ENCODE results near the gene DPF3. TPM values are rescaled to one million over a fixed set of nuclear protein-coding genes. Genes with fewer than 3 reads are reported as not detected.

The DPF3 gene
- total RNA-seq, 5 donors from 2014 or later (not counting 1 experiment from before 2014, with no cell fraction given): 0.33 to 0.86 (median 0.54) TPM

- H3K27ac Mint-ChIP-seq: no peak overlapping the region
- H3K4me3 Mint-ChIP-seq: peak overlapping the region in 2 of 3 donors; percentile 10 to 17
- POLR2A ChIA-PET: no interaction called here
- ATAC-seq (replicated peaks in 1 of 4): no peak
- Histone ChIP-seq H3K36me3 (ENCODE audit: control insufficient read depth in 2 of 2, extremely low read depth in 1 of 2, insufficient read depth in 1 of 2, low read length in 1 of 2) (no peaks in the 10 kb centered on the region), H3K27ac (ENCODE audit: low read length) (no peak overlapping the region), H3K4me3 (ENCODE audit: control insufficient read depth in 1 of 2, extremely low read depth in 1 of 2, low read length in 1 of 2) (no peak overlapping the region), H3K4me1 (ENCODE audit: control insufficient read depth in 1 of 2, extremely low read depth in 1 of 2, insufficient read depth in 2 of 2, low read length in 2 of 2) (peaks cover 6 to 23% of the 10 kb centered on the region in 2 experiments), H3K27me3 (replicated peaks in 1 of 2; ENCODE audit: control insufficient read depth in 2 of 2, extremely low read depth in 1 of 2, insufficient read depth in 2 of 2, low read length in 1 of 2) (peaks cover 0 to 9% of the 10 kb centered on the region in 2 experiments), H3K9me3 (no peaks in the 10 kb centered on the region)
- DNase-seq: no peak
- no peaks in the 10 kb centered on the region for H3K9me3 Mint-ChIP-seq
- 72% methylated on average over 5 of the region's 5 CpGs for WGBS (ENCODE audit: insufficient coverage)
- H3K27me3 Mint-ChIP-seq: peaks cover 0 to 12% of the 10 kb centered on the region in 2 donors
- H3K4me1 Mint-ChIP-seq: peaks cover 15 to 22% (median 15%) of the 10 kb centered on the region in 3 donors
- CTCF ChIA-PET: no interaction called here
- H3K36me3 Mint-ChIP-seq: no peaks in the 10 kb centered on the region
Measured at GRCh38 chr14:72924337-72924736, 30.4 kb upstream of the DPF3 start.

GRCh38 chr14:72921396-72921795, 27.5 kb upstream of the DPF3 start:
- Histone ChIP-seq H3K36me3 (ENCODE audit: control insufficient read depth in 2 of 2, extremely low read depth in 1 of 2, insufficient read depth in 1 of 2, low read length in 1 of 2) (no peaks in the 10 kb centered on the region), H3K9me3 (no peaks in the 10 kb centered on the region), H3K4me1 (ENCODE audit: control insufficient read depth in 1 of 2, extremely low read depth in 1 of 2, insufficient read depth in 2 of 2, low read length in 2 of 2) (peaks cover 0 to 10% of the 10 kb centered on the region in 2 experiments), H3K27ac (ENCODE audit: low read length) (no peak overlapping the region), H3K4me3 (ENCODE audit: control insufficient read depth in 1 of 2, extremely low read depth in 1 of 2, low read length in 1 of 2) (no peak overlapping the region), H3K27me3 (replicated peaks in 1 of 2; ENCODE audit: control insufficient read depth in 2 of 2, extremely low read depth in 1 of 2, insufficient read depth in 2 of 2, low read length in 1 of 2) (peaks cover 0 to 9% of the 10 kb centered on the region in 2 experiments)
- Mint-ChIP-seq H3K27me3 (peaks cover 4 to 12% of the 10 kb centered on the region in 2 donors), H3K9me3 (no peaks in the 10 kb centered on the region), H3K36me3 (no peaks in the 10 kb centered on the region), H3K4me3 (no peak overlapping the region), H3K4me1 (peaks cover 8 to 15% (median 10%) of the 10 kb centered on the region in 3 donors), H3K27ac (no peak overlapping the region)
- DNase-seq (no peak), ATAC-seq (replicated peaks in 1 of 4) (no peak)
- POLR2A ChIA-PET: no interaction called here
- CTCF ChIA-PET: interaction anchor here in 1 of 2 donors (0.6 kb wide), 1 partner anchor 348 kb away, joined by 3 read pairs; no protein-coding TSS in a partner anchor

GRCh38 chr14:72920008-72920407, 26.1 kb upstream of the DPF3 start:
- H3K27ac Mint-ChIP-seq: no peak overlapping the region

GRCh38 chr14:72917094-72917802, 23.3 kb upstream of the DPF3 start:
- H3K27ac ChIP-seq (ENCODE audit: low read length): no peak overlapping the region
- peaks cover 0 to 4% of the 10 kb centered on the region in 2 experiments for H3K27me3 ChIP-seq (replicated peaks in 1 of 2; ENCODE audit: control insufficient read depth in 2 of 2, extremely low read depth in 1 of 2, insufficient read depth in 2 of 2, low read length in 1 of 2)
- H3K4me3 ChIP-seq (ENCODE audit: control insufficient read depth in 1 of 2, extremely low read depth in 1 of 2, low read length in 1 of 2): no peak overlapping the region
- H3K4me1 ChIP-seq (ENCODE audit: control insufficient read depth in 1 of 2, extremely low read depth in 1 of 2, insufficient read depth in 2 of 2, low read length in 2 of 2): no peaks in the 10 kb centered on the region
- no peaks in the 10 kb centered on the region for H3K9me3 ChIP-seq
- ATAC-seq (replicated peaks in 1 of 4) (no peak), DNase-seq (no peak)
- WGBS (ENCODE audit: insufficient coverage): 100% methylated on average over 1 of the region's 9 CpGs
- no peak overlapping the region for H3K27ac Mint-ChIP-seq
- peaks cover 9 to 18% of the 10 kb centered on the region in 2 donors for H3K27me3 Mint-ChIP-seq
- H3K4me3 Mint-ChIP-seq: no peak overlapping the region
- H3K36me3 Mint-ChIP-seq: no peaks in the 10 kb centered on the region
- no peaks in the 10 kb centered on the region for H3K36me3 ChIP-seq (ENCODE audit: control insufficient read depth in 2 of 2, extremely low read depth in 1 of 2, insufficient read depth in 1 of 2, low read length in 1 of 2)
- no peaks in the 10 kb centered on the region for H3K4me1 Mint-ChIP-seq
- ChIA-PET CTCF (interaction anchor here in 1 of 2 donors (0.5 kb wide), 1 partner anchor 413 kb away, joined by 4 read pairs; no protein-coding TSS in a partner anchor), POLR2A (no interaction called here)
- H3K9me3 Mint-ChIP-seq: no peaks in the 10 kb centered on the region

More at GRCh38 chr14:72920008-72920407, 26.1 kb upstream of the DPF3 start:
- Mint-ChIP-seq H3K27me3 (peaks cover 4 to 15% of the 10 kb centered on the region in 2 donors), H3K9me3 (no peaks in the 10 kb centered on the region), H3K36me3 (no peaks in the 10 kb centered on the region), H3K4me1 (peaks cover 0 to 6% (median 0%) of the 10 kb centered on the region in 3 donors), H3K4me3 (no peak overlapping the region)
- Histone ChIP-seq H3K9me3 (no peaks in the 10 kb centered on the region), H3K27ac (ENCODE audit: low read length) (no peak overlapping the region), H3K36me3 (ENCODE audit: control insufficient read depth in 2 of 2, extremely low read depth in 1 of 2, insufficient read depth in 1 of 2, low read length in 1 of 2) (no peaks in the 10 kb centered on the region), H3K4me3 (ENCODE audit: control insufficient read depth in 1 of 2, extremely low read depth in 1 of 2, low read length in 1 of 2) (no peak overlapping the region), H3K4me1 (ENCODE audit: control insufficient read depth in 1 of 2, extremely low read depth in 1 of 2, insufficient read depth in 2 of 2, low read length in 2 of 2) (no peaks in the 10 kb centered on the region), H3K27me3 (replicated peaks in 1 of 2; ENCODE audit: control insufficient read depth in 2 of 2, extremely low read depth in 1 of 2, insufficient read depth in 2 of 2, low read length in 1 of 2) (peaks cover 0 to 6% of the 10 kb centered on the region in 2 experiments)
- CTCF ChIA-PET: interaction anchor here in 1 of 2 donors (0.6 kb wide), 1 partner anchor 419 kb away, joined by 5 read pairs; no protein-coding TSS in a partner anchor
- WGBS (ENCODE audit: insufficient coverage): no CpG with 5 or more reads among the region's 2 CpGs
- DNase-seq (no peak), ATAC-seq (replicated peaks in 1 of 4) (no peak)
- POLR2A ChIA-PET: no interaction called here

DNA sequence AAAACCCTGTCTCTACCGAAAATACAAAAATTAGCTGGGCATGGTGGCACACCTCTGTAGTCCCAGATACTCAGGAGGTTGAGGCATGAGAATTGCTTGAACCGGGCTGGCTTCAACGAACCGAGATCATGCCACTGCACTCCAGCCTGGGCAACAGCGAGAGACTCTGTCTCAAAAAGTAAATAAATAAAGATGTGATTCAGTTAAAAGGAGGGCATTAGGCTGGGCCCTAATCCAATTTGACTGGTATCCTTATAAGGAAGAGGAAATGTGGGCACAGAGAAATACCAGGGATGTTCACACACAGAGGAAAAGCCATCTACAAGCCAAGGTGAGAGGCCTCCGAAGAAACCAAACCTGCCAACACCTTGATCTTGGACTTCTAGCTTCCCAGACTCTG, 22.3 kb upstream of the DPF3 start:
- 86% methylated on average over 3 of the region's 6 CpGs for WGBS (ENCODE audit: insufficient coverage)
- DNase-seq (no peak), ATAC-seq (replicated peaks in 1 of 4) (no peak)
- Histone ChIP-seq H3K27ac (ENCODE audit: low read length) (no peak overlapping the region), H3K36me3 (ENCODE audit: control insufficient read depth in 2 of 2, extremely low read depth in 1 of 2, insufficient read depth in 1 of 2, low read length in 1 of 2) (no peaks in the 10 kb centered on the region), H3K27me3 (replicated peaks in 1 of 2; ENCODE audit: control insufficient read depth in 2 of 2, extremely low read depth in 1 of 2, insufficient read depth in 2 of 2, low read length in 1 of 2) (peaks cover 0 to 2% of the 10 kb centered on the region in 2 experiments), H3K9me3 (no peaks in the 10 kb centered on the region), H3K4me1 (ENCODE audit: control insufficient read depth in 1 of 2, extremely low read depth in 1 of 2, insufficient read depth in 2 of 2, low read length in 2 of 2) (no peaks in the 10 kb centered on the region), H3K4me3 (ENCODE audit: control insufficient read depth in 1 of 2, extremely low read depth in 1 of 2, low read length in 1 of 2) (no peak overlapping the region)
- Mint-ChIP-seq H3K27me3 (peaks cover 9 to 18% of the 10 kb centered on the region in 2 donors), H3K4me1 (no peaks in the 10 kb centered on the region), H3K27ac (no peak overlapping the region), H3K4me3 (no peak overlapping the region), H3K36me3 (no peaks in the 10 kb centered on the region), H3K9me3 (no peaks in the 10 kb centered on the region)
- CTCF ChIA-PET: no interaction called here
- POLR2A ChIA-PET: no interaction called here

DNA sequence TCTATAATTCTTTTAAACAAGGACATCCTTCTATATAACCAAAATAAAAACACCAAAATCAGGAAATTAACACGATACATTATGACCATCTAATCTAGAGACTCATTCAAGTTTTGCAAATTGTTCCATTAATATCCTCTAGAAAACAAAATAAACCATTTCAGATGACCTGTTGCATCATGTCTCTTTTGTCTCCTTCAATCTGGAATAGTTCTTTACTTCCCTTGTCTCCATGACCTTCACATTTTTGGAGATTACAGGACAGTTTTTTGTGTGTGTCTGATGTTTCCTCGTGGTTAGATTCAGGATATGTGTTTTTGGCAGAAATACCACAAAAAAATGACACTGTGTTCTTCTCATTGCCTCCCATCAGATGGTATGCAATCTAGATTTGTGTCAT, 19.9 kb upstream of the DPF3 start:
- Mint-ChIP-seq H3K27me3 (peaks cover 6 to 12% of the 10 kb centered on the region in 2 donors), H3K4me3 (no peak overlapping the region), H3K4me1 (no peaks in the 10 kb centered on the region), H3K27ac (no peak overlapping the region), H3K36me3 (no peaks in the 10 kb centered on the region), H3K9me3 (no peaks in the 10 kb centered on the region)
- H3K4me1 ChIP-seq (ENCODE audit: control insufficient read depth in 1 of 2, extremely low read depth in 1 of 2, insufficient read depth in 2 of 2, low read length in 2 of 2): no peaks in the 10 kb centered on the region
- no peaks in the 10 kb centered on the region for H3K9me3 ChIP-seq
- H3K36me3 ChIP-seq (ENCODE audit: control insufficient read depth in 2 of 2, extremely low read depth in 1 of 2, insufficient read depth in 1 of 2, low read length in 1 of 2): no peaks in the 10 kb centered on the region
- H3K4me3 ChIP-seq (ENCODE audit: control insufficient read depth in 1 of 2, extremely low read depth in 1 of 2, low read length in 1 of 2): no peak overlapping the region
- ATAC-seq (replicated peaks in 1 of 4): no peak
- 50% methylated on average over 1 of the region's 2 CpGs for WGBS (ENCODE audit: insufficient coverage)
- CTCF ChIA-PET: no interaction called here
- peaks cover 0 to 2% of the 10 kb centered on the region in 2 experiments for H3K27me3 ChIP-seq (replicated peaks in 1 of 2; ENCODE audit: control insufficient read depth in 2 of 2, extremely low read depth in 1 of 2, insufficient read depth in 2 of 2, low read length in 1 of 2)
- no peak overlapping the region for H3K27ac ChIP-seq (ENCODE audit: low read length)
- POLR2A ChIA-PET: interaction anchor here in 1 of 2 donors (0.6 kb wide), 1 partner anchor 402 kb away, joined by 3 read pairs; no protein-coding TSS in a partner anchor
- DNase-seq: no peak

Data from T-cell (primary cell).